Effector memory CD4-positive, alpha-beta T cell (primary cell): ENCODE results near the gene CERKL.

Experiments
- DNase-seq, 3 donors: peaks; one replicate each; pipeline ENCODE4 v3.0.0-alpha.2; 2020
- H3K27ac ChIP-seq: 2 replicates; pipeline ENCODE4 v1.7.0; 2013; ENCODE audit warnings: mild to moderate bottlenecking, low read length, moderate library complexity; ENCODE audit not compliant: insufficient read depth, poor library complexity, severe bottlenecking
- H3K27me3 ChIP-seq: replicated peaks from 2 replicates; pipeline ENCODE4 v1.7.0; 2013; ENCODE audit warnings: mild to moderate bottlenecking, low read length; ENCODE audit not compliant: insufficient read depth, control insufficient read depth, poor library complexity, severe bottlenecking
- H3K36me3 ChIP-seq: 2 replicates; pipeline ENCODE4 v1.7.0; 2013; ENCODE audit warnings: mild to moderate bottlenecking, low read length, moderate library complexity; ENCODE audit not compliant: control insufficient read depth, insufficient read depth
- H3K4me1 ChIP-seq: 2 replicates; pipeline ENCODE4 v1.7.0; 2013; ENCODE audit warnings: low read length, mild to moderate bottlenecking; ENCODE audit not compliant: control insufficient read depth, insufficient read depth, poor library complexity, severe bottlenecking
- H3K4me3 ChIP-seq: 2 replicates; pipeline ENCODE4 v1.7.0; 2013; ENCODE audit warnings: low read length, low read depth, mild to moderate bottlenecking; ENCODE audit not compliant: insufficient read depth, poor library complexity, severe bottlenecking
- H3K9me3 ChIP-seq: 2 replicates; pipeline ENCODE4 v1.7.0; 2013; ENCODE audit warnings: mild to moderate bottlenecking, low read length, moderate library complexity; ENCODE audit not compliant: control insufficient read depth

The CERKL gene

DNA sequence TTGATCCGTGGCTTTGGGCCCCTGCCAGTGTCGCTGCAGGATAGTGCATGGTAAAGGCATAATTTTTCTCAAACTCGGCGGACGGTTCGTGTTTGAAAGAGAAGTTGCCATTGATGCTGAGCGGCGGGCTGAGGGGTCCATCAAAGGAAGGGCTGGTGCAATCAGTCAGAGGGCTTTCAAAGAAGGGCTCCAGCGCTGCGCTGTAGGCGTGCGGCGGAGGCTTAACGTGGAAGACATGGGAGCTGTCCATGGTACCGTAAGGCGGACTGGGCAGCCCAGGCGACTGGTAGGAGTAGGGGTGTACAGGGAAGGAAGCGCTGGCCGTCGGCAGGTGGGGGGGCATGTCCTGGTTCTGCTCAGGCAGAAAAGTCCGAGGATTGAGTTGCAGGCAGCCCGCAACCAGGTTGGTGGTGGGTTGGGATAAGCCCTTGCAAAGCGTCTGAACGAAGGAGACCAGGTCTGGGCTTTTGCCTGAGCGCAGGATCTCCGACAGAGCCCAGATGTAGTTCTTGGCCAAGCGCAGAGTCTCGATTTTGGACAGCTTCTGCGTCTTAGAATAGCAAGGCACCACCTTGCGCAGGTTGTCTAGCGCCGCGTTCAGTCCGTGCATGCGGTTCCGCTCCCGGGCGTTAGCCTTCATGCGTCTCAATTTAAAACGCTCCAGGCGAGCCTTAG is 21.1 kb upstream of the CERKL start:
- no peaks in the 10 kb centered on the region for H3K9me3 ChIP-seq
- no peaks in the 10 kb centered on the region for H3K36me3 ChIP-seq
- peaks cover 49% of the 10 kb centered on the region for H3K27me3 ChIP-seq
- peak in 1 of 3 donors; percentile 8 for DNase-seq
- H3K4me1 ChIP-seq = peaks cover 11% of the 10 kb centered on the region
- no peak overlapping the region for H3K27ac ChIP-seq
- no peak overlapping the region for H3K4me3 ChIP-seq

DNA sequence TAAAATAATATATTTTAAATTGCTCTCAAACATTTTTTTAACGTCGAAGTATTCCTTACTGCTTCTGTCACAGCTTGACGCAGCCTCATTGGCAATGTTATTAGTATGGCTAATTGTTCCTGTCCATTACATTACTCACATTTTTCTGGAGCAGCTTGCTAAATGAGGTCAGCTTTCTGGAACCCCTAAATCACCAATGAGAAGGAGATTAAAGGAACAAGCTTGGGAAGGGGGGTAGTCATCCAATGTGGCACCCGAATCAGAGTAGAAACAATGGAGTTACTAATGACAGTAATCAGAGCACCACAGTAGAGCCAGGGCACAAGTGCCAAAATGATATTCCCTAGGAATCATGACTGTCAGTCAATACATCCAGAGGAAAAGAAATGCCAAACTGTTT is 18.3 kb upstream of the CERKL start:
- Histone ChIP-seq H3K4me1 (no peaks in the 10 kb centered on the region), H3K9me3 (no peaks in the 10 kb centered on the region), H3K36me3 (no peaks in the 10 kb centered on the region), H3K27ac (no peak overlapping the region), H3K4me3 (no peak overlapping the region), H3K27me3 (peaks cover 22% of the 10 kb centered on the region)
- no peak for DNase-seq

DNA sequence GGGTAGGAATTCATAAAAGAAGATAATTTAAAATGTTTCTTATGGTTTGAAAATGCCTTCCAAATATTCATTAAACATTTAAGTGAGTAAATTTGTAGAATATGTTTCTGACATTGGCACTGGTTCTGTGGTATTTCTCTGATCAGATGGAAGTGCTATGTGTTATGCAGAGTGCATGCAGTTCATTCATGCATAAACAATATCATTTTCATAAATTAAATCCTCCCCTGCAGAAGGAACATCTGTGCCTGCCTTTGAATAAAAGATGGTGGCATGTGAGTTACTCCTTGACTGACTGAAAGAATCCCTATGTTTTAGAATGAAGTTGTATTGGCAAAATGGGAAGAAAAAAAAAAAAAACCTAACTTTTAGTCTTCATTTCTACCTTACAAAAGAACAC is 17.6 kb upstream of the CERKL start:
- H3K27me3 ChIP-seq = peaks cover 17% of the 10 kb centered on the region
- no peak overlapping the region for H3K4me3 ChIP-seq
- no peaks in the 10 kb centered on the region for H3K36me3 ChIP-seq
- H3K9me3 ChIP-seq = no peaks in the 10 kb centered on the region
- DNase-seq = no peak
- H3K27ac ChIP-seq = no peak overlapping the region
- no peaks in the 10 kb centered on the region for H3K4me1 ChIP-seq

DNA sequence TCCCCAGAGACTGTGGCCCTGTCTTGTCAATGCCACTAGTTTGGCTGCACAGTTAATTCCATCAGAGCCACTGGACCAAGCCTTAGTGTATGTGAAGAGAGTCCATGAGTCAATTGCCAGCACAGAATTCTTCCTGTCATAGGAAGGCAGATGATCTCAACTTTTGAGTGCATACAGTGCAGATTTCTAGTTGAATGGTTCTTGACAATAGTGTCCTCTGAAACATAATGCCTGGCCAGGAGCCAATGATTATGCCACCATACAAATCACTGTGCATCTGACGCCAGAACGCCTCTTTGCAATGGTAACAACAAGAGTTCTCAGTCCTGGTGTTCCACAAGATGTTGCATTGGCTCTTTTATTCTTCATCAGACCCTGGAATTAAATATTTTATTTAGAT is 16.3 kb upstream of the CERKL start:
- no peak for DNase-seq
- no peak overlapping the region for H3K27ac ChIP-seq
- no peaks in the 10 kb centered on the region for H3K36me3 ChIP-seq
- H3K4me3 ChIP-seq = no peak overlapping the region
- H3K27me3 ChIP-seq = peaks cover 6% of the 10 kb centered on the region
- H3K4me1 ChIP-seq = no peaks in the 10 kb centered on the region
- H3K9me3 ChIP-seq = no peaks in the 10 kb centered on the region

DNA sequence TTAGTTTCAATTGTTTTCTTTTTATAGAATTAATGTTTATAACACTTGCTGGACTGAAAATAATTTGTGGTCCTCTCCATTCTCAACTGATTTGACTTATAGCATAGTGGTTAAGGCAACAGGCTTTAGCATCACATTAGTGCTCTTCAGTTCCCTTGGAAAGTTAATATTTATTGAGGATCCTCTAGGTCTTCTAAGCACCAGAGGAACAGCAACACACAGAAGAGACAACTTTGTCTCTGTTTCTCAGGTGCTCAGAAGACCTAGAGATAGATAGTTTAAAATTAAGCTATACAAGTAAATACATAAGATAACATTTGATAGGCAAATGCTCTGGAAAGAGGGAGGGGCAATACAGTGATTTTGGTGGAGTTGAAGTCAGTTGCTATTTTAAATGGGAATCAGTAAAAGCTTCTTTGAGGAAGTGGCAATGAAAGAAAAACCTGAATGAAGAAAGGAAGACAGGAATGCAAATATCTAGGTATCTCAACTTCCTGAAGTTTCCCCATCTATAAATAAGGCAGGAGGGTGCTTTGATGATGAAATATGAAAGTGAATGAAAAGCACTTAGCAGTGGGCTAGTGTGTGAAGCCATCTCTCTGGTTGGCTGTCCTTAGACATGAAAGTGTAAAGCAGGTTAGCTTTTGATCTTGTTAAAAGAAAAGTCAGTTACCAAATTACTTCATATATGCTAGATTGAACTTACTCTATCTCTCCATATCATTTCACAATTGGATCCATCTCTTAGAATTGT is 15.5 kb upstream of the CERKL start:
- peaks cover 3% of the 10 kb centered on the region for H3K27me3 ChIP-seq
- H3K4me3 ChIP-seq = no peak overlapping the region
- H3K9me3 ChIP-seq = no peaks in the 10 kb centered on the region
- no peaks in the 10 kb centered on the region for H3K36me3 ChIP-seq
- no peak overlapping the region for H3K27ac ChIP-seq
- DNase-seq = no peak
- no peaks in the 10 kb centered on the region for H3K4me1 ChIP-seq

DNA sequence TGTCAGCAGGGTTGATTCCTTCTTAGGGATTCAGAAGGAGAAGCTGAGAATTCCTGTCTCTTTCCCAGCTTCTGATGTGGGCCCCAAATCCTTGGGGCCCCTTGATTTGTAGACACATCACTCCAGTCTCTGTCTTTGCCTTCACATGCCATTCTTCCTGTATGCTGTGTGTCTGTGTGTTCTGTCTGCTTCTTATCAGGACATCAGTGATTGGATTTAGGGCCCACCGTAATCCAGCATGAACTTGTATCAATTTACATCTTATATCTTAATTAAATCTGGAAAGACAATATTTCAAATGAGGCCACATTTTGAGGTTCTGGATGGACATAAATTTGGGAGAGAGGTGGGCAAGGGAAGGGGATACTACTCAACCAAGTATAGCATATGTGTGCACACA is 13.7 kb upstream of the CERKL start:
- no peak for DNase-seq
- H3K27me3 ChIP-seq = no peaks in the 10 kb centered on the region
- no peaks in the 10 kb centered on the region for H3K4me1 ChIP-seq
- H3K4me3 ChIP-seq = no peak overlapping the region
- no peaks in the 10 kb centered on the region for H3K36me3 ChIP-seq
- no peak overlapping the region for H3K27ac ChIP-seq
- H3K9me3 ChIP-seq = no peaks in the 10 kb centered on the region

DNA sequence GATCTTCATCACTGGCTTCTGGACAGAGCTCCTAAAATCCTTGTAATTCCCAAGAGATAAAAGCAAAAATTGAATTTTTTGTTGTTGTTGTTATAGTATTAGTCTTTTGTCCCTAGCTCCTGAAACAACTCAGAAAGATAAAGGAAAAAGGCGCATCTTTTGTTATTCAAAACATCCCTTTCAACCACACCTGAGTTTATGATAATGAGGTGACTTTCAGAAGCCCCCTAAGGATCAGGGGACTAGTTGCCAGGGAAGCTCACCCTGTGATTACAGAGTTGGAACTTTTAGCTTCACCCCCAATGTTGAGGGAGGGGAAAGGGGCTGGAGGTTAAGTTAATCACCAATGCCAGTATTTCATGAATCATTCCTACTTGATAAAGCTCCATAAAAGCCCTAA is 10.3 kb upstream of the CERKL start:
- Histone ChIP-seq H3K4me3 (no peak overlapping the region), H3K36me3 (no peaks in the 10 kb centered on the region), H3K9me3 (no peaks in the 10 kb centered on the region), H3K27ac (no peak overlapping the region), H3K27me3 (no peaks in the 10 kb centered on the region), H3K4me1 (no peaks in the 10 kb centered on the region)
- DNase-seq = no peak

DNA sequence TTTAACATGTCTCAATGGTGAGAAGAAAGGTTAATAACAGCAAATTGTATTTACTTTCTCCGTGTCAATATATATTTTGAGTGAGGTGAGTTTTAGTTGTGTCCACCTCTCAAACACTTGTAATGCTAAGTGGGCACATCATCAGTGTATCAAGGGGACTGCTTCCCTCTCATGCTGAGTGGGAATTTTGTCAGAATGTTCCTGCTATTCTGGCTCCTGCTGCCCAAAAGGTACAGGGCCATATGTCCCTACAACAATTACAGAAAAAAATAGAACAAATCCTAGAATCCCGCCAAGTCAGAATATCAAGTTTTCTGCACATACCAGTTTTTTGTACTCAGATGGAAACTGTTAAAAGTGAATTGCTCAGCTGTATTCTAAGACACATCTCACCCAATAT is 5.4 kb upstream of the CERKL start:
- H3K4me1 ChIP-seq = no peaks in the 10 kb centered on the region
- no peak overlapping the region for H3K27ac ChIP-seq
- H3K27me3 ChIP-seq = peaks cover 2% of the 10 kb centered on the region
- DNase-seq = no peak
- no peaks in the 10 kb centered on the region for H3K9me3 ChIP-seq
- H3K4me3 ChIP-seq = no peak overlapping the region
- no peaks in the 10 kb centered on the region for H3K36me3 ChIP-seq

- Histone ChIP-seq H3K27me3 (peaks cover 3% of the 10 kb centered on the region), H3K9me3 (no peaks in the 10 kb centered on the region), H3K4me3 (no peak overlapping the region), H3K36me3 (no peaks in the 10 kb centered on the region), H3K4me1 (no peaks in the 10 kb centered on the region), H3K27ac (no peak overlapping the region)
- DNase-seq = no peak
Observed at GRCh38 chr2:181660181-181660580, 3.3 kb upstream of the CERKL start.

DNA sequence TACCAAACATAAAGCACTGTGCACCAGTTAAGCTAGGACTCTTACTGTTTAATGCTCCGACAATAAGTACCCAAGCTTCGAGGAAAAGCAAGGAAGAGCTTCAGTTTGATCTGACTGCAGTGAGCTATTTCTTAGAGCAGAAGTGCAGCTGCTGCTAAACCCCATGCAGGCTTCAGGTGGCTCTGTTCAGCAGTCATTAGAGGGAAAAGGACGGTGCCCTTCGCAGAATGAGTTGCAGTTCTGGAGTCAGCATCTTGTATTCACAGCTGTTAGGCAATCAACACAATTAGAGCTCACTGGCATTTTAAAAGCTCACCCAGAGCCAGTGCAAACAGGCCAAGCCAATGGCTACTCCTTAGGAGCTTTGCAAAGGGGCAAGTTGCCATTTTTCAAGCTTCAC is 1.5 kb upstream of the CERKL start:
- Histone ChIP-seq H3K36me3 (no peaks in the 10 kb centered on the region), H3K4me3 (no peak overlapping the region), H3K27me3 (peaks cover 3% of the 10 kb centered on the region), H3K27ac (no peak overlapping the region), H3K9me3 (no peaks in the 10 kb centered on the region), H3K4me1 (no peaks in the 10 kb centered on the region)
- DNase-seq = no peak
